HepG2 (cell line): ENCODE data around the gene PLXNA1. TPM values are rescaled to one million over a fixed set of nuclear protein-coding genes. Genes with fewer than 3 reads are reported as not detected.

Experiments used
- ATAC-seq: fragments of 200-7000 bp; cut with Tn5 transposase; 3 replicates; pipeline ENCODE4 v1.9.1; 2020; ENCODE audit warnings: mild to moderate bottlenecking, moderate library complexity
- BruUV-seq: library from RNA; stranded (reverse); fragments of 400-500 nt; replicated peaks from 2 replicates; lab custom pipeline; 2021; lab: Mats Ljungman, UMichigan
- CTCF ChIA-PET: fragments of 300-600 bp; formaldehyde crosslinking; extraction: SDS; loops from one replicate; lab custom pipeline; 2021; ENCODE audit warnings: low total read pairs, inconsistent platforms, low intra/inter-chr PET ratio; lab: Yijun Ruan, JAX
- POLR2A ChIA-PET: fragments of 350-600 bp; sonication (Branson Sonifier 250); formaldehyde crosslinking; loops from one replicate; lab custom pipeline; 2020; ENCODE audit warnings: antibody characterized with exemption, inconsistent platforms; lab: Yijun Ruan, JAX
- DNase-seq: peaks from one replicate; pipeline ENCODE4 v3.0.0-alpha.2; 2015; ENCODE audit warnings: low spot score
- FAIRE-seq: peaks from 3 replicates; lab custom pipeline; 2011; peaks lifted over from hg19 to GRCh38; lab: Jason Lieb, UNC
- H2AFZ ChIP-seq: one replicate; pipeline ENCODE4 v1.6.1; 2011; ENCODE audit warnings: low read length, inconsistent platforms
- H3K27ac ChIP-seq: fragments of 300-600 bp; 3 replicates; pipeline ENCODE4 v1.8.0; 2011; ENCODE audit warnings: mixed run types, mild to moderate bottlenecking, mixed read lengths, low read length, inconsistent platforms; ENCODE audit not compliant: insufficient read depth; ENCODE audit errors: extremely low read length
- H3K27me3 ChIP-seq, 2 experiments: fragments of 200-600 bp in 1 of 2; 2 replicates in 1 of 2; 3 replicates in 1 of 2; pipeline versions ENCODE4 v1.6.0 to v1.8.0; 2011; ENCODE audit warnings: low read length in 2 of 2, mild to moderate bottlenecking in 2 of 2, moderate library complexity in 2 of 2, inconsistent platforms in 1 of 2; ENCODE audit not compliant: insufficient read depth in 2 of 2, control insufficient read depth in 1 of 2
- H3K36me3 ChIP-seq, 2 experiments: fragments of 200-600 bp in 1 of 2; replicated peaks in 1 of 2; 2 replicates in 1 of 2; 3 replicates in 1 of 2; pipeline versions ENCODE4 v1.5.1 to v1.8.0; 2011; ENCODE audit warnings: low read length in 2 of 2, inconsistent platforms in 1 of 2; ENCODE audit not compliant: insufficient read depth in 2 of 2, control insufficient read depth in 1 of 2
- H3K4me1 ChIP-seq: 2 replicates; pipeline ENCODE4 v1.5.1; 2012; ENCODE audit warnings: low read length, inconsistent platforms; ENCODE audit not compliant: insufficient read depth
- H3K4me2 ChIP-seq: 2 replicates; pipeline ENCODE4 v1.6.0; 2011; ENCODE audit warnings: low read depth, low read length, inconsistent platforms
- H3K4me3 ChIP-seq, 3 experiments: fragments of 200-600 bp in 1 of 3; sonication (generic), shearing (Covaris generic) in 1 of 3; replicated peaks in 1 of 3; 2 replicates each; pipeline ENCODE4 v1.5.1; 2011 to 2016; ENCODE audit warnings: low read length in 3 of 3, inconsistent platforms in 2 of 3, low read depth in 2 of 3, mild to moderate bottlenecking in 2 of 3, control low read depth in 1 of 3, mixed read lengths in 1 of 3; ENCODE audit not compliant: insufficient read depth in 1 of 3
- H3K79me2 ChIP-seq: one replicate; pipeline ENCODE4 v1.6.1; 2011; ENCODE audit warnings: low read length, inconsistent platforms; ENCODE audit not compliant: insufficient read depth
- H3K9ac ChIP-seq: 2 replicates; pipeline ENCODE4 v1.6.0; 2011; ENCODE audit warnings: mild to moderate bottlenecking, low read depth, low read length, inconsistent platforms; ENCODE audit not compliant: insufficient read depth
- H3K9me3 ChIP-seq: 2 replicates; pipeline ENCODE4 v1.5.1; 2012; ENCODE audit warnings: mild to moderate bottlenecking, low read length
- H4K20me1 ChIP-seq: 2 replicates; pipeline ENCODE4 v1.6.0; 2011; ENCODE audit warnings: inconsistent platforms, mild to moderate bottlenecking, low read length, moderate library complexity; ENCODE audit not compliant: insufficient read depth
- MYNN ChIP-seq: sonication (generic); formaldehyde crosslinking; IDR thresholded peaks from 2 replicates; pipeline ENCODE4 v1.4.0; 2020; ENCODE audit warnings: mild to moderate bottlenecking, low read depth, missing genetic modification reagents
- PBX2 ChIP-seq: IDR thresholded peaks from 2 replicates; pipeline ENCODE4 v1.6.1; 2016; ENCODE audit warnings: control low read depth
- TBL1XR1 ChIP-seq: fragments of 150-350 bp; IDR thresholded peaks from 2 replicates; pipeline ENCODE4 v1.6.1; 2014; ENCODE audit warnings: borderline replicate concordance, low read length; ENCODE audit not compliant: partially characterized antibody
- ZNF414 ChIP-seq: sonication (generic); formaldehyde crosslinking; IDR thresholded peaks from 2 replicates; pipeline ENCODE4 v1.5.0; 2020; ENCODE audit warnings: missing genetic modification reagents
- ZNF512 ChIP-seq: sonication (generic); formaldehyde crosslinking; IDR thresholded peaks from 2 replicates; pipeline ENCODE4 v1.4.0; 2020; ENCODE audit warnings: mild to moderate bottlenecking, missing genetic modification reagents
- ZNF562 ChIP-seq: sonication (generic); formaldehyde crosslinking; IDR thresholded peaks from 2 replicates; pipeline ENCODE4 v1.8.0; 2022; ENCODE audit warnings: missing genetic modification reagents, borderline replicate concordance
- ZNF773 ChIP-seq: sonication (generic); formaldehyde crosslinking; IDR thresholded peaks from 2 replicates; pipeline ENCODE4 v1.4.0; 2020; ENCODE audit warnings: missing genetic modification reagents, borderline replicate concordance
- ZNF775 ChIP-seq: sonication (generic); formaldehyde crosslinking; IDR thresholded peaks from 2 replicates; pipeline ENCODE4 v1.4.0; 2020; ENCODE audit warnings: missing genetic modification reagents, mild to moderate bottlenecking, moderate library complexity, borderline replicate concordance
- WGBS: methylation state at CpG from one replicate; pipeline ENCODE4 v1.1.6; 2017; ENCODE audit warnings: low lambda C conversion rate; 5-methylcytosine and 5-hydroxymethylcytosine counted together
- in situ Hi-C: cut with HindIII; loops from 2 replicates; pipeline ENCODE4 v1.10.0; 2017; ENCODE audit warnings: low pct_unique_long_range_greater_than_20kb; ENCODE audit not compliant: extremely low pct_ligation_motif_present
- intact Hi-C: fragments of 100-400 bp; cut with micrococcal nuclease; formaldehyde crosslinking; loops from one replicate; pipeline ENCODE4 v1.10.0; 2022; ENCODE audit not compliant: unreplicated experiment
- polyA plus RNA-seq, 8 experiments: library from polyadenylated mRNA; depleted of rRNA in 3 of 8; stranded (reverse) in 7 of 8; unstranded in 1 of 8; fragments of >200 nt; fragmentation: Illumina TruSeq in 4 of 8; extraction: Trizol in 4 of 8; gene quantifications; 2 replicates each; pipeline versions ENCODE4 v1.2.1 to v1.2.3, GENCODE V29; 2011 to 2016; ENCODE audit warnings: low read depth in 4 of 8, missing spikeins in 1 of 8, mixed read lengths in 1 of 8; ENCODE audit not compliant: insufficient read depth in 1 of 8
- total RNA-seq, 5 experiments: library from RNA; depleted of rRNA; stranded (reverse); fragments of >200 nt; fragmentation: Illumina TruSeq; extraction: Trizol; gene quantifications; 2 replicates each; pipeline ENCODE4 v1.2.3, GENCODE V29; 2016; ENCODE audit warnings: low read depth in 1 of 5

PLXNA1 gene
- total and polyA plus RNA-seq, 2 of the 13 experiments (the other 11 are each of a cell fraction or from before 2014, with no cell fraction given) = 16.6 to 18.2 TPM

GRCh38 chr3:126992776-126993175 lies 9.9 kb downstream of the PLXNA1 start (continued):
- no peak for TF ChIP-seq ZNF512
- TF ChIP-seq, all 625 proteins: peak for 0

GRCh38 chr3:126993436-126993835 lies 10.5 kb downstream of the PLXNA1 start:
- Histone ChIP-seq H3K79me2 (no peaks in the 10 kb centered on the region), H2AFZ (no peak overlapping the region), H3K4me1 (no peaks in the 10 kb centered on the region), H3K9ac (no peak overlapping the region), H3K4me2 (no peak overlapping the region), H3K9me3 (no peaks in the 10 kb centered on the region), H3K4me3 (no peak overlapping the region), H3K27ac (no peak overlapping the region), H3K27me3 (no peaks in the 10 kb centered on the region), H4K20me1 (peaks cover 2% of the 10 kb centered on the region; the same call in 1 of the 2 replicates), H3K36me3 (peaks cover 21 to 24% of the 10 kb centered on the region in 2 experiments; a peak in 4 of 5 replicates)
- POLR2A ChIA-PET = no interaction called here
- CTCF ChIA-PET = no interaction called here
- in situ Hi-C loops = no loop called here
- 98% methylated on average over 7 of the region's 9 CpGs for WGBS
- ATAC-seq (no peak), FAIRE-seq (no peak), DNase-seq (no peak)
- intact Hi-C loops = no loop called here
- BruUV-seq = no TSS peak
- TF ChIP-seq ZNF775 = no peak
- no peak for TF ChIP-seq MYNN (CRISPR knock-in tag)
- no peak for TF ChIP-seq ZNF773
- TF ChIP-seq ZNF562 = no peak
- TF ChIP-seq TBL1XR1 = no peak
- TF ChIP-seq ZNF414 (CRISPR knock-in tag) = no peak
- no peak for TF ChIP-seq PBX2 (CRISPR knock-in tag)
